AG04450 (cell line): ENCODE data around the gene SIPA1L3. TPM values are rescaled to one million over a fixed set of nuclear protein-coding genes. Genes with fewer than 3 reads are reported as not detected.

Source experiments
- CTCF ChIA-PET: fragments of 300-600, 350-600 bp; formaldehyde crosslinking; extraction: SDS; loops from one replicate; lab custom pipeline; 2022; ENCODE audit warnings: antibody characterized with exemption, inconsistent platforms; lab: Charles Lee
- POLR2A ChIA-PET: fragments of 350-600 bp; formaldehyde crosslinking; extraction: SDS; loops from one replicate; lab custom pipeline; 2021; ENCODE audit warnings: antibody characterized with exemption, inconsistent platforms; lab: Yijun Ruan, JAX
- DNase-seq: peaks from one replicate; pipeline ENCODE4 v3.0.0-alpha.2; 2011; ENCODE audit warnings: low read depth, low spot score
- H3K27ac ChIP-seq: one replicate; pipeline ENCODE4 v1.5.1; 2012; ENCODE audit warnings: low read depth, low read length, control low read depth
- H3K27me3 ChIP-seq: one replicate; pipeline ENCODE4 v1.6.0; 2012; ENCODE audit warnings: low read length; ENCODE audit not compliant: control insufficient read depth, insufficient read depth
- H3K4me3 ChIP-seq: 2 replicates; pipeline ENCODE4 v1.5.1; 2011; ENCODE audit warnings: mild to moderate bottlenecking, low read depth, low read length, control low read depth
- H3K9me3 ChIP-seq: 2 replicates; pipeline ENCODE4 v1.5.1; 2012; ENCODE audit warnings: low read length; ENCODE audit not compliant: control insufficient read depth, insufficient read depth
- polyA plus RNA-seq: library from polyadenylated mRNA; depleted of rRNA; stranded (reverse); fragments of >200 nt; gene quantifications from 2 replicates; pipeline ENCODE4 v1.2.3, GENCODE V29; 2011; rRNA removed
- small RNA-seq: library from RNA; depleted of rRNA; stranded (forward); fragments of <200 nt; gene quantifications from one replicate; pipeline ENCODE3, GENCODE V24; 2012; ENCODE audit warnings: low read depth; ENCODE audit not compliant: insufficient read length
- TF ChIP-seq, protein P1 (sequence below): IDR thresholded peaks from 2 replicates; pipeline ENCODE4 v1.5.1; 2011; ENCODE audit warnings: low read depth, low read length, control low read depth, inconsistent platforms

Gene SIPA1L3
- polyA plus RNA-seq, 1 experiment, result 4.9 TPM

DNA sequence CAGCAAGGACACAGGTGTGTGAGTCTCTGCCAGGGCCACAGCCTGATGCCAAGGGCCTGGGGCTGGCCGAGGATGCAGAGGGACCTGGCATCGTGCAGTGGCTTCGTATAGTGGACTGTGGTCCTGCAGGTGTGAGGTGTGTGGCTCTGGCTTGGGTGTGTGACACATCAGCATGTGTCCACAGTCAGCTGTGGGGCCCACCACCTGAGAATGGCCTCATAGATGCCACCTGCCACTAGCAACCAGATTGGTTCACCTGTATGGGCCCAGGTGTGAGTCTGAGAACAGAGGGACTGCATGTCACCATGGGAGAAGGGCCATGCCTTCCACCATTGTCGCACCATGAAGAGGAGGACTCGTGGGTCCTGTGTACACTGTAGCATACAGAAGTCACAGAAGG is 346.8 kb downstream of the SIPA1L3 start:
- ChIA-PET POLR2A (no interaction called here), CTCF (interaction anchor here (0.6 kb wide), 1 partner anchor 15 kb away, joined by 3 read pairs; no protein-coding TSS in a partner anchor)
- H3K27ac ChIP-seq, result no peak overlapping the region

DNA sequence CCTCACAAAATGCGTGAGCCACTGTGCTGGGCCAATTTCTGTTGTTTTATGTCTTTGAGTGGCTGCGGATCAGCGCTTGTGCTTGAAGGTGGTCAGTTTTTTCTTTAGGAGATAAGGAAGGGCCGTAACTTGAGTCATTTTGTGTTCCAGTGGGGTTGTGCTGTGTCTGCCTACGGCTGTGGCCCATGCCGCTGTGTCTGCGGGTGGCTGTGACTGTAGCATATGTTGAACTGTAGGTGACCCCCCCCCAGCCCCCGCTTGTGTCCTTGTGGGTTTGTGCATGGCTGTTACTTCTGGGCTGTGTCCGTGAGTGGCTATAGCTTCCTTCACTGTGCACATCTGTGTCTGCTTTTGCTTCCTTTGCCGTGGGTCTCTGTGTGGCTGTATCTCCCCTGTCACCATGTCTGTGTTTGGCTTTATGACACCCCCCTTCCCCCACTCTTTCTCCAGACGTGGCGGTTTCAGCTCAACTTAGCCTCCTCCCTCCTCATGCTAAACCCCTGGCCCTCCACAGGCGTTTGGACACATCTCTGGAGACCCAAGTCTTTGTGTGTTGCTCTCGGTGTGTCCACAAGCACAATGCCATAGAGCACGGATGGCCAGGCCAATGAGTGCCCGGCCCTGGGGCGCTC is 348.5 kb downstream of the SIPA1L3 start:
- Histone ChIP-seq H3K27me3 (peaks cover 5% of the 10 kb centered on the region), H3K9me3 (no peaks in the 10 kb centered on the region; the same call in 1 of the 2 replicates), H3K27ac (no peak overlapping the region), H3K4me3 (no peak overlapping the region)
- CTCF ChIA-PET, result interaction anchor here (0.7 to 2.7 kb wide), 3 partner anchors 11 to 147 kb away, joined by 5 to 13 read pairs (median 12); partner anchors contain the start of gene FAM98C
- POLR2A ChIA-PET, result interaction anchor here (0.7 to 1.1 kb wide), 2 partner anchors 33 to 34 kb away, joined by 3 to 5 read pairs; no protein-coding TSS in a partner anchor
- DNase-seq, result no peak
- TF ChIP-seq, protein P1, sequence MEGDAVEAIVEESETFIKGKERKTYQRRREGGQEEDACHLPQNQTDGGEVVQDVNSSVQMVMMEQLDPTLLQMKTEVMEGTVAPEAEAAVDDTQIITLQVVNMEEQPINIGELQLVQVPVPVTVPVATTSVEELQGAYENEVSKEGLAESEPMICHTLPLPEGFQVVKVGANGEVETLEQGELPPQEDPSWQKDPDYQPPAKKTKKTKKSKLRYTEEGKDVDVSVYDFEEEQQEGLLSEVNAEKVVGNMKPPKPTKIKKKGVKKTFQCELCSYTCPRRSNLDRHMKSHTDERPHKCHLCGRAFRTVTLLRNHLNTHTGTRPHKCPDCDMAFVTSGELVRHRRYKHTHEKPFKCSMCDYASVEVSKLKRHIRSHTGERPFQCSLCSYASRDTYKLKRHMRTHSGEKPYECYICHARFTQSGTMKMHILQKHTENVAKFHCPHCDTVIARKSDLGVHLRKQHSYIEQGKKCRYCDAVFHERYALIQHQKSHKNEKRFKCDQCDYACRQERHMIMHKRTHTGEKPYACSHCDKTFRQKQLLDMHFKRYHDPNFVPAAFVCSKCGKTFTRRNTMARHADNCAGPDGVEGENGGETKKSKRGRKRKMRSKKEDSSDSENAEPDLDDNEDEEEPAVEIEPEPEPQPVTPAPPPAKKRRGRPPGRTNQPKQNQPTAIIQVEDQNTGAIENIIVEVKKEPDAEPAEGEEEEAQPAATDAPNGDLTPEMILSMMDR, result no peak

More for the DNA sequence above, 346.8 kb downstream of the SIPA1L3 start:
- Histone ChIP-seq H3K4me3 (no peak overlapping the region), H3K27me3 (peaks cover 5% of the 10 kb centered on the region), H3K9me3 (no peaks in the 10 kb centered on the region; the same call in 1 of the 2 replicates)
- no peak for DNase-seq
- TF ChIP-seq, protein P1, result no peak

Small RNAs within 50 kb of the gene (small RNA-seq; reads per million reads assigned to genes)
- not detected for gene RN7SL663P

Other genes starting within 250 kb of the SIPA1L3 start
- 2.8 and 3.0 TPM in 2 replicates for gene ZNF607, start 187.4 kb upstream of the SIPA1L3 start, polyA plus RNA-seq
- gene ZNF573, start 127.6 kb upstream of the SIPA1L3 start, polyA plus RNA-seq, result 2.3 and 3.0 TPM in 2 replicates
- not detected in 2 replicates for gene WDR87, start 614 bp upstream of the SIPA1L3 start, polyA plus RNA-seq